AG09319 (cell line): Measurements from ENCODE around the gene AREL1.

Source experiments
- DNase-seq: peaks from one replicate; pipeline ENCODE4 v3.0.0-alpha.2; 2010; ENCODE audit warnings: low read depth; ENCODE audit errors: extremely low read depth
- TF ChIP-seq, protein P1 (sequence below): IDR thresholded peaks from 2 replicates; pipeline ENCODE4 v1.5.1; 2011; ENCODE audit warnings: low read depth, mild to moderate bottlenecking, inconsistent platforms, low read length, moderate library complexity

The AREL1 gene

DNA sequence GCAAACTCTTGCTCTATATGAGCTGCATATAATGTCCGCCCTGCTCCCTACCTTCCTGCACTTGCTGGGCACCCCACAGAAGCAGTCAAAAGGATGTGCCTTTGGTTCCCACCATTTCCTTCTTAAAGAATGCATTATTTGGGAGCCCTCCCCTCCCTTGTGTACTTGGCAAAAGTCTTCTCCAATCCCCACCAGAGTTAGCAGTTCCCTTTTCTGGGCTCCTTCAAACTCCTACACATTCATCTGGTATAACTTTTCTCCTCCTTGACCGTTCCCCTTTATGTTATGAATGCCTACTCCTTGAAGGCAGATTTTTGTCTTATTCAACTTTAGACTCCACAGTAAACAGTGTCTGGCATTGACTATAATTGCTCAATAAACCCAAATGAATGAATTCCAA is 27.8 kb downstream of the AREL1 start:
- DNase-seq = no peak

DNA sequence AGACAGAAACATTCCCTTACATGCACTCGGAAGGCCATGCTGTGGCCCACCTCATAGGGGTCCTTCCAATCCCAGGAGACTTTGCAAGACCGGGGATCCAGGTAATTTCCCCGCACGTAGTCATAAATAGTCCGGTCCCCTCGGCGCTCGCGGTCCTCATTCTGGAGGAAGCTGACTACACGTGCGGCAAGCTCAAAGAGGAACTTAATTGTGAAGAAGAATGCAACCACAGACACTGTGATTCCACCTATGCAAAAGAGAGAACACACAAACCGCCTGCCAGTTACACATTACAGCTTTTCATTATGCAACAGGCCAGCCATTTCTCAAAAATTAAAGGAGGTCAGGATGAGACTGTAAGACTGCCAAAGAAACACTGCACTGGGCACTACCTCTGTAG is 28.4 kb downstream of the AREL1 start:
- DNase-seq = no peak
- TF ChIP-seq, protein P1, sequence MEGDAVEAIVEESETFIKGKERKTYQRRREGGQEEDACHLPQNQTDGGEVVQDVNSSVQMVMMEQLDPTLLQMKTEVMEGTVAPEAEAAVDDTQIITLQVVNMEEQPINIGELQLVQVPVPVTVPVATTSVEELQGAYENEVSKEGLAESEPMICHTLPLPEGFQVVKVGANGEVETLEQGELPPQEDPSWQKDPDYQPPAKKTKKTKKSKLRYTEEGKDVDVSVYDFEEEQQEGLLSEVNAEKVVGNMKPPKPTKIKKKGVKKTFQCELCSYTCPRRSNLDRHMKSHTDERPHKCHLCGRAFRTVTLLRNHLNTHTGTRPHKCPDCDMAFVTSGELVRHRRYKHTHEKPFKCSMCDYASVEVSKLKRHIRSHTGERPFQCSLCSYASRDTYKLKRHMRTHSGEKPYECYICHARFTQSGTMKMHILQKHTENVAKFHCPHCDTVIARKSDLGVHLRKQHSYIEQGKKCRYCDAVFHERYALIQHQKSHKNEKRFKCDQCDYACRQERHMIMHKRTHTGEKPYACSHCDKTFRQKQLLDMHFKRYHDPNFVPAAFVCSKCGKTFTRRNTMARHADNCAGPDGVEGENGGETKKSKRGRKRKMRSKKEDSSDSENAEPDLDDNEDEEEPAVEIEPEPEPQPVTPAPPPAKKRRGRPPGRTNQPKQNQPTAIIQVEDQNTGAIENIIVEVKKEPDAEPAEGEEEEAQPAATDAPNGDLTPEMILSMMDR = no peak

More for the DNA sequence above, 27.8 kb downstream of the AREL1 start:
- TF ChIP-seq, protein P1 = no peak

DNA sequence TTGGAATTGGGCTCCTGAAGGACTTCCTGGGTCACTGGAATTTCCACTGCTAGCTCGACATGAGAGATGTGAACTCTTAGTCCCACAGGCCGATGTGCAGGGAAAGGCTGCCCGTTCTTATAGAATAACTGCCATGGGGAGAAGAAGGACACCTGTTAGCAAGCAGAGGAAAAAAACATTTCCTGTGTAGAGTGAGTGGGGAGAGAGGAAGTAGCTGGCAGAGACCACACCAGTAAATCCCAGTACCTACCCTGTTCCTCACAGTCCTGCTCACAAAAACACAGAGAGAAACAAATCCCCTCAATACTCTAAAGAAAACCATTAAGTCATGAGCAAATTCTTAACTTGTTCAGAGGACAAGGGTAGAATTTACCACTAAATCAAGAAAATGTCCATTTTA is 29.5 kb downstream of the AREL1 start:
- TF ChIP-seq, protein P1 = no peak
- no peak for DNase-seq

DNA sequence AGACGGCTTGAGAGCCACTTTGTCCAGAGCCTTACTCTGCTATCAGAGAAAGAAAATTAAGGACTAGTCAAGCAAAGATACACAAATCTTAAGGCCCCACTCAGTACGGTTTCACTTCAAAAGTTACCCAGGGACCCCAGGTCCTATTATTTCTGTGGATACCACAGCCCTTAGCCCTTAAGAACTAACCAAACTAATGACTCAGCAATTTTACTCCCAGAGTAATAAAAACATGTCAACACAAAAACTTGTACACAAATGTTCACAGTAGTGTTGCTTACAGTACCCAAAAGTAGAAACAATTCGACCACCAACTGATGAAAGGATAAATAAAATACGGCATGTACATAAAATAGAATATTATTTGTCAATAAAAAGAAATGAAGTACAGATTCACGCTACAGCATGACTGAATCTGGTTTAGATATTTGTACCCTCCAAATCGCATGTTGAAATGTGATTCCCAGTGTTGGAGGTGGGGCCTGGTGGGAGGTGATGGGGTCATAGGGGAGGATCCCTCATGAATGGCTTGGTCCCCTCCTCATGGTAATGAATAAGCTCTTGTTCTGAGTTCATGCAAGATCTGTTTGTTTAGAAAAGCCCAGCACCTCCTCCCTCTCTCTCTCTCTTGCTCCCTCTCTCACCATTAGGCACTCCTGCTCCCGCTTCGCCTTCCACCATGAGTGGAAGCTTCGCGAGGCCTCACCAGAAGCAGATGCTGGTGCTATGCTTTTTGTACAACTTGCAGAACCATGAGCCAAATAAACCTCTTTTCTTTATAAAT is 30.5 kb downstream of the AREL1 start:
- DNase-seq = no peak
- TF ChIP-seq, protein P1 = no peak

DNA sequence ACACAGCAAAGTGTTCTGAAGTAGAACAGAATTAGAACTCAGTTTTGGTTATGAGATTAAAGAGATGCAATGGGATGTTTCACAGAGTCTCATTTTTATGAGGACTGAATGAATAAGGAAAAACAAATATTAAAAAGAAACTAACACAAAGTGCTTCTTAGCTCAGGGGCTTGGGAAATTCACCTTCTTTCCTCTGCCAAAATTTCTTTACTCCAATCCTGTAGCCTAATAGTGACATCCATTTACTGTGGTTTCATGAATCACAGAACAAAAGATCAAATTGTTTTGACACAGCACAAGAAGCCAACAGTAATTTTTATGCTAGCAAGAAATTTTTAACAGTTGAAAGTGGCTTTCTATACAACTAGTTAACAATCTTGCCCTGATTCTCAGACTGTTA is 37.7 kb downstream of the AREL1 start:
- TF ChIP-seq, protein P1 = no peak
- DNase-seq = no peak

DNA sequence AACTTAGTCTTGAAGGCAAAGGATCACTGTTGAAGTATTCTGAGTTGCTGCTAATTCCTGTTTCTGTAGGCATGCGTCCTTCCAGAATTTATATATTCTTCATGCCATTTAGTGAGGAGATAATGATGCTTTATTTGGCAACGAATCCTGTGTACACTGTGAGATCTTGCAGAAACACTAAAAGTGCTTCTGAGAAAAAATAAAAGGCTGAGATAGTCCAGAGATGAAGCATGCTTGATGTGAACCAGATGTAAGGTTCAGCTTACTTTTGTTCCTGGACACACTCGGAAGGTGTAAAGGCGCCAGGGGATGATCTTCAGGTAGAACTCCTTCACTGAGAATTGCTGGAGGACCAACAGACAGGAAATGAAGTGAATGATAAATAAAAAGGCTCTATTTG is 39.1 kb downstream of the AREL1 start:
- TF ChIP-seq, protein P1 = no peak
- no peak for DNase-seq

DNA sequence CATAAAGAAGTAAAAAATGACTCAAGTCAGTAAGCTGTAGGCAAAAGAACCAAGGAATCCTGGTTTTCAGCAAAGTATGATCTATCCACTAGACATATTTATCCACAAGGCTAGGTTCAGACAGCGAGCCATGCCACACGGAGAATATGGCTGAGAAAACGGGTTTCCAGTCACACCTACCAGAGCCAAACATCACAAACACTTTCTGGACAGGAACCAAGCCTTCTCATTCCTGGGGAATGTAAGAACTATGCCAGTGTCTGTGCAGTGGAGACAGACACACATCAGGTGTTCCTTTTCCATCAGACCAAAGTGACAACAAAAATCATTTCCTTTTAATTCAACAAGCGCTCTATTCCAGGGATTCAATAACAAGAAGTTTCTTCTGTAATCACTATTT is 41.1 kb downstream of the AREL1 start:
- TF ChIP-seq, protein P1 = no peak
- no peak for DNase-seq
